LNCAP (cell line): ENCODE results near the gene DMC1.

ENCODE experiments used
- TF ChIP-seq, protein P1 (sequence below): fragments of 450-650 bp; IDR thresholded peaks from 2 replicates; pipeline ENCODE4 v1.5.1; 2017; ENCODE audit warnings: mild to moderate bottlenecking

The DMC1 gene, protein sequence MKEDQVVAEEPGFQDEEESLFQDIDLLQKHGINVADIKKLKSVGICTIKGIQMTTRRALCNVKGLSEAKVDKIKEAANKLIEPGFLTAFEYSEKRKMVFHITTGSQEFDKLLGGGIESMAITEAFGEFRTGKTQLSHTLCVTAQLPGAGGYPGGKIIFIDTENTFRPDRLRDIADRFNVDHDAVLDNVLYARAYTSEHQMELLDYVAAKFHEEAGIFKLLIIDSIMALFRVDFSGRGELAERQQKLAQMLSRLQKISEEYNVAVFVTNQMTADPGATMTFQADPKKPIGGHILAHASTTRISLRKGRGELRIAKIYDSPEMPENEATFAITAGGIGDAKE

DNA sequence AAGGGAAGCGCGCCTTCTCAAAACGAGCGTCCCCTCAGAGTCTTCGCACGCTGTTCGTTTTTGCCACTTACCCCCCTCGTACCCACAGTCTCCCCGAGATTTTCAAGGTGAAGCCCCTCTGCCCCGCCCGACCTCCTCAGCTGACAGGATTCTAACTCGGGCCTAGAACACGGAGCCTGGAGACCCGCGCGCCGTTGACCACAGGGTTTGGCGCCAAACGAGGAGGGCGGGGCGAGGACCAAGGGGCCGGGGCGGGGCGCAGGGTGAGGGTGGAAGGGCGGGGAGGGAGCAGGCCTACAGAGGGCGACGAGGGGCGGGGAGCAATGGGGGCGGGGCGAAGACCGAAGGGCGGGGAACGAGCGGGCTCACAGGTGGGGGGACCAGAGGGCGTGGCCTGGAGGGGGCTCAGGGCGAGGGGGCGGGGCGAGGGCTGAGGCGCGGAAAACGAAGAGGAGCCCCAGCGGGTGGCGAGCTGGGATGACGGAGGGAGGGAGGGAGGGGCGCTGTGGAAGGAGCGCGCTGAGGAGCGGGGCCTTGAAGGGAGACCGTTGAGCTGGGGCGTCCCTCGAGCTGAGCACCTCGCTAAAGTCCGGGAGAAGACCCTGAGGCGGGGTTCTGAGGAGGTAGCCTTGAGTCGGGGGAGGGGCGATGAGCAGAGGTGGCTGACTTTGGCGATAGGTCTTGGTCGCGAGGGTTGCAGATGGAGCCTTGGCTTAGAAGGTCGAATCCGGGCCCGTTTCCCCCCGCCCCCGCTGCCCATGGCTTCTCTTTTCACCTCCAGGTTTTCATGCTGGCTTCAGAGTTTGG lies at the start of gene DMC1:
DMC1 (minus strand) TSS at position 212 of the 807 bp plus-strand sequence. CDS start 1,927 bp downstream, outside the sequence.
- TF ChIP-seq, protein P1, sequence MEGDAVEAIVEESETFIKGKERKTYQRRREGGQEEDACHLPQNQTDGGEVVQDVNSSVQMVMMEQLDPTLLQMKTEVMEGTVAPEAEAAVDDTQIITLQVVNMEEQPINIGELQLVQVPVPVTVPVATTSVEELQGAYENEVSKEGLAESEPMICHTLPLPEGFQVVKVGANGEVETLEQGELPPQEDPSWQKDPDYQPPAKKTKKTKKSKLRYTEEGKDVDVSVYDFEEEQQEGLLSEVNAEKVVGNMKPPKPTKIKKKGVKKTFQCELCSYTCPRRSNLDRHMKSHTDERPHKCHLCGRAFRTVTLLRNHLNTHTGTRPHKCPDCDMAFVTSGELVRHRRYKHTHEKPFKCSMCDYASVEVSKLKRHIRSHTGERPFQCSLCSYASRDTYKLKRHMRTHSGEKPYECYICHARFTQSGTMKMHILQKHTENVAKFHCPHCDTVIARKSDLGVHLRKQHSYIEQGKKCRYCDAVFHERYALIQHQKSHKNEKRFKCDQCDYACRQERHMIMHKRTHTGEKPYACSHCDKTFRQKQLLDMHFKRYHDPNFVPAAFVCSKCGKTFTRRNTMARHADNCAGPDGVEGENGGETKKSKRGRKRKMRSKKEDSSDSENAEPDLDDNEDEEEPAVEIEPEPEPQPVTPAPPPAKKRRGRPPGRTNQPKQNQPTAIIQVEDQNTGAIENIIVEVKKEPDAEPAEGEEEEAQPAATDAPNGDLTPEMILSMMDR: no peak

DNA sequence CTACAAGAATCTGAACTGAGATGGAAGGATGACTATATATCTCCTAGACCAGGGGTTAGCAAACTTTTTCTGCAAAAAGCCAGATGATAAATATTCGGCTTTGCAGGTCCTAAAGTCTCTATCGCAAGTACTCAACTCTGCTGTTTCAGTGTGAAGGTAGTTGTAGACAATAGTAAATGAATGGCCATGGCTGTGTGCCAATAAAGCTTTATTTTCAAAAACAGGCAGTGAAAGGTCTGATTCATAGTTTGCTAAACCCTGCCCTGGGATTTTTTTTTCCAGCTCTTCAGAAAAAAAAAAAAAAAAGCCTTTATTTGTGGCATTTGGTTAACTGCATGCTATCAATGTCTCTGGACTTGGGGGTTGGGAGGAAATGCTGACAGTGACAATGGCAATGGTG lies 48.7 kb upstream of the DMC1 start:
- TF ChIP-seq, protein P1: no peak

DNA sequence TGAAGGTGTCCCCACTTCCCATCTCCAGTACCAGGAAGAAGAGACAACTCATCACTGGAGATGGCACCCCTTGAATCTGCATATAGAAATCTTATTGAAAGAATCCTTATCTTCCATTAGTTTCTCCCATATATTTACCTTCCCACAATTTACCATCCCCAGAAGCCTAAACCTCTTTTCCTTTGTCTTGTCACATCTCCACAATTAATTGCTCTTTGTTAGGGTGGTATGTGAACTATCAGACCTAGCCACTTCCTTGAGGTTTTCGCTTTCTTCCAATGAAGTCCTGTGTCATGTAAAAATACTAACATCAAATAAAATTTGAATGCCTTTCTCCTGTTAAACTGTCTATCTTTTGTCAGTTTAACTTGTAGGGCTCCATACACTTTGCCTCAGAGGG lies 48.3 kb upstream of the DMC1 start:
- TF ChIP-seq, protein P1: no peak

DNA sequence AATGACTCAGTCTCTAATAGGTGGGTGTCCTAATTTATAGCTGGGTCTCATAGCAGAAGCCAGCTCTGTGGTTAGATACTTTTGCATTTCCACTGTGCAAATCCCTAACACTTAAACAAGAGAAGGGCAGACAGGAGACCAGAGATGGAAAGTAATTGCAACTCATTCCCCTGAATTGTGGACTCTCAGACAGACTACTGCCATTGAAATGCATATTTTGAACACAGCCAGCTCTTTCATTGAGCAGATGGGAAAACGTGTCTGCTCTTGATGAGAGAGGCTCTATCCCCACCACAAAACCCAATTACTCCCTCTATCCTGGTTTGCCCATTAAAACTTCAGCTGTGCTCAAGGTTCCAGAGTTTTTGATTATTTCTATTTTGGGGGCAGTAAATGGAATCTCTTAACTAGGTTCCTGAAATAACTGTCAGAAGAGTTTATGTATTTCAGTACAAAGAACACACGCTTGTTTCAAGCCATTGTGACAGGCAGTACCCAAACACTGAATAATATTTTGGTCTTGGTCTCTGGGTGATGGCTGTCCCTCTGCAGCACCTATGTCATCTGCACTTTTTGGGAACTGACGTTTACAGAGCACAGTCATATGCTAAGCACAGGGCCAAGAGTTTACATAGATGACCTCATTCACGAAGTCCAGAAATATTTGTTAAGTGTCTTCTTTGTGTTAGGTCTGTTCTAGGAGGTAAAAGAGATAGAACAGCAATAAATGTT lies 44.5 kb upstream of the DMC1 start:
- TF ChIP-seq, protein P1: no peak

DNA sequence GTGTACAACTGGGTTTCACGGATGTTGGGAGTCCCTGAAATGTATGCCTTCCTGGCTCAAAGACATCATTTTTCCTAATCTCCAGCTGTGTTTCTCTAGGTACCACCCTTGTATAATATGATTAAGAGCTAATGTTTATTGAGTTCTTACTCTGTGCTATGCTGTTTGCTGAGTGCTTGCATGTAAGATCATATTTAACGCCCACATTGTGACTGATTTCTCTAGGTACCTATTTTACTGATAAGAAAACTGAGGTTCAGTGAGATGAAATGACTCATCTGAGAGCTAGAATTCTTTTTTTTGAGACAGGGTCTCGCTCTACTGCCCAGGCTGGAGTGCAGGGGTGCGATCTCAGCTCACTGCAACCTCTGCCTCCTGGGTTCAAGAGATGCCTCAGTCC lies 43.6 kb upstream of the DMC1 start:
- TF ChIP-seq, protein P1: no peak

DNA sequence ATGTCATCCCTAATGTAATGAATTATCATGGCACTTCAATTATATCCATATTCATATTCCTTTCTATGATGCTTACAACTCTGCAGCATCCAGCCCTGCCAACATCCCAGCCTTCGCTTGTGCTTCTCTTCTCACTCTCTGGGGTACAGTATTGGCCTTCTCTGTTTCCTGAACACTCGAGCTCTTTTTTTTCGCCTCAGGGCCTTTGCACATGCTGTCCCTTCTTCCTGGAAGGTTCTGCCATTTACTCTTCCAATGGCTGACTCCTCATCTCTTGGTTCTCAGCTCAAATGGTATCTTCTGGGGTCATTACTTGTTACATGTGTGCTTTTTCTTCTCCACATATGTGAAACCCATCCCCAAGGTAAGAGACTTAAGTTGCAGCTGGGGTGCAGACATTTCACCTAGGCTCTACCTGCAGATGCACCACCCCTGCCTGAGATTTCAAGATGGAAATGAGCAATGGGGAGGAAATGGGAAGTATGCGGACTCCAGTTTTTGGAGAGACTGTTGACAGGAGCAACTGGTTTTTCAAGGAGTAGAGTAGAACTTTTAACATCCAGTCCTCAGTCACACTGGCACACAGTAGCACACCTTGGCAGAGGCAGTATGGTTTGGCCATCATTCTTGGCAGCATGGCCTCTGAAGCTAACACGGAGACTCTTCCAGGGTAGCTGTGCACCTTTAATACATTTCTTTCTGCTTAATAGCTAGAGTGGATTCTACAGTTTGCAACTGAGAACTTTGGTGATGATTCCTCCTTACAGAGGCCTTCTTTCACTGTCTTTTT lies 42.4 kb upstream of the DMC1 start:
- TF ChIP-seq, protein P1: no peak

DNA sequence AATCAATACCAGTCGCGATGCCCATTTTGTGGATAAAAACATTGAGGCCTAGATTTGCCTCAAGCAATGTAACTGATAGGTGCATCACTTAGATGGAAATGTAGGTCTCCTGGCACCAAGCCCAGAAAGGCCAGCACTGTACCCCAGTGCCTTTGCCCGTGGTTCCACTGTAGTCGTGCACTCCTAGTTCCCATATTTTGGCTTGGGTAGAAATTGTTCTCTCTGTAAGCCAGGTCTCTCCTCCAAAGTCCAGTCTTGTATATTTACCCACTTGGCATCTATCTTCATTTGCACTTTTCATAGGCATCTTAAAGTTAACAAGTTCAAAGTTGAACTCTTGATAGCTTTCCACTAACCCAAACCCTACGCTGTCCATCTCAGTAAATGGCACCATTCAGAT lies 41.6 kb upstream of the DMC1 start:
- TF ChIP-seq, protein P1: no peak
